Hematopoietic multipotent progenitor cell treated with erythropoietin and hydrocortisone succinate and interleukin-3 and kit ligand, for 4 days (in vitro differentiated cells): ENCODE data around the gene MUCL3.
A peak's percentile ranks its signal among the peaks of the same experiment; 100 is the strongest.
"Not testable (repeated sequence)": the region's sequence is repeated elsewhere in the genome, so short reads cannot be mapped to it uniquely, and the experiment has no call there.

Experiments used
- DNase-seq: peaks from one replicate; pipeline ENCODE4 v3.0.0-alpha.2; 2015

The MUCL3 gene

GRCh38 chr6:30987304-30987703 is 46.5 kb downstream of the MUCL3 start:
- no peak for DNase-seq

DNA sequence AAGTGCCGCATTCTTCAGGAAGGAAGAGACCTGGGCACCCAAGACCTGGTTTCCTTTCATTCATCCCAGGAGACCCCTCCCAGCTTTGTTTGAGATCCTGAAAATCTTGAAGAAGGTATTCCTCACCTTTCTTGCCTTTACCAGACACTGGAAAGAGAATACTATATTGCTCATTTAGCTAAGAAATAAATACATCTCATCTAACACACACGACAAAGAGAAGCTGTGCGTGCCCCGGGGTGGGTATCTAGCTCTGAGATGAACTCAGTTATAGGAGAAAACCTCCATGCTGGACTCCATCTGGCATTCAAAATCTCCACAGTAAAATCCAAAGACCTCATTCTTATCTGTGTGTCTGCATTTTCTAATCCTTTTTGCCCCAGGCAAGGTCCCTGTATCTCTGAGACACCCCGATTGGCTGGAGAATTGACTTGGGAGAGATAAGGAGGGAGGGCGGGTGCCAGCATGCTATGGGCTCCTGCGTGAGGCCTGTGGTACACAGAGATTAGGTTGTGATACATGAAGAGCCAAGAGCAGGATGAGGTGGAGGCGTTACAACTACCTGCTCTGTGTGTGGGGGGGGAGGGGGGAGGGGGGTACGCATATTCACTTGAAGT is 47.5 kb downstream of the MUCL3 start:
- DNase-seq = peak; percentile 86

DNA sequence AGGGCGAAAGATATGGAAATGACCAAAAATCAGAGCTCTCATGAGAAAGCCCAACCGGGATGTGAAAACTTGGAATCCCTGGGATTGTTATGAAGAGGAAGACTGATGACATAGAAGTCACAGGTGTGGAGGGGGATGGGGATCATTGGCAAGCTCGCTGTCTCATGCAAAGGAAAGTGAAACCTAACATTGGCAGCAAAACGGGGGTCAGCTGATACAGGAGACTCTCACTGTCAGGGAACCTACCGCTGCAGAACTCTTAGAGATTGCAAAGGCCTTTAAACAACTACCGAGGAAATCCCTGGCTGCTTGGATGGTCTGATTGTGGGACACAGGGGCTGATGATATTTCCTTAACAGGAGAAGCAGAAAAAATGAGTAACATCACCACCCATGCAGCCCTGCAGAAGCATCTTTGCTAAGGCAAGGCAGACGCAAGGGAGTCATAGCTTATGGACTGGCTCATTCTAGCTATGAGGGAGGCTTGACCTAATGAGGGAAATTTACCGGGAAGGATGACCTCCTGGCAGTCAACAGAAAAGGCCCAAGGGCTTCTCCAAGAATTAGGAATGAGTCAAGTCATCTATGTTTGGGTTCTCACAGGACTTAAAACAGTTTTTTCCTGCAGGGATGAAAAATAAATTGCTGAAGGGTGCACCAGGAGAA is 49.8 kb downstream of the MUCL3 start:
- DNase-seq = no peak

- no peak for DNase-seq
Measured at GRCh38 chr6:30991891-30992290, 51.1 kb downstream of the MUCL3 start.

GRCh38 chr6:30997301-30997700 is 56.5 kb downstream of the MUCL3 start:
- DNase-seq = peak; percentile 9

DNA sequence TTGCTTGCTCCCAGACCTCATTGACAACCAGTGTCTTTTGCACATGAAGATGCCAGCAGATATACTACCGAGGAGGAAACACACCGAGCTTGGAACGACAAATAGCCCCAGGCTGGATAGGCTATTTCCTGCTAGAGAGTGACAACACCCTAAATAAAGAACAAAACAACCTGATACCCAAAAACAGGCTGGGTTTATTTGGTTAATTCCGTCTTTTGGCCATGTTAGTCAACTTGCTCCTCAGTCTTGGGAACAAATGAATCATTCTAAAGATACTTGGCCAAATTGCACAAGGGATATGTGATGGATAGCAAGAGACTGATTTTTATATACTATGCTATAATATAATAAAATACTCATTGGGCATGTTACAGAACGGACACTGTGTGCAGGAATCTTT is 58.0 kb downstream of the MUCL3 start:
- DNase-seq = no peak

- DNase-seq = not testable (repeated sequence)
Measured at GRCh38 chr6:31000067-31000860, 59.5 kb downstream of the MUCL3 start.

DNA sequence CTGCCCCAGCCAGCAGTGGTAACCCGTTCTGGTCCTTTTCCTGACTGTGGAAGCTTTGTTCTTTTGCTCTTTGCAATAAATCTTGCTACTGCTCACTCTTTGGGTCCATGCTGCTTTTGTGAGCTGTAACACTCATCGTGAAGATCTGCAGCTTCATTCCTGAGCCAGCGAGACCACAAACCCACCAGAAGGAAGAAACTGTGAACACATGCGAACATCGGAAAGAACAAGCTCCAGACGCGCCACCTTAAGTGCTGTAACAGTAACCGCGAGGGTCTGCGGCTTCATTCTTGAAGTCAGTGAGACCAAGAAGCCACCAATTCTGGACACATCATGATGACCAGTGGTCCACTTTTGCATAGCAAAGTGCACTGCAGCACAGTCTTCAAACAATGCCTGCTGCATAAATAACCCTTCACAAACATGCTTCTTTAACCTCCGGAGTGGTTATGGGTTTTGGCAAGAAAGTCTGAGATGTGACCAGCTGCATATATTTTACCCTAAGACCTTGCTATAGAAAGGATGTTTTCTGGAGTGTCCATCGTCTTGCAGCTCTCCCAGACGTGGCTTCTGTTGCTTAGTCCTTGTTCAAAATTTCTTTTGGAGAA is 60.6 kb downstream of the MUCL3 start:
- DNase-seq = peak; percentile 8

DNA sequence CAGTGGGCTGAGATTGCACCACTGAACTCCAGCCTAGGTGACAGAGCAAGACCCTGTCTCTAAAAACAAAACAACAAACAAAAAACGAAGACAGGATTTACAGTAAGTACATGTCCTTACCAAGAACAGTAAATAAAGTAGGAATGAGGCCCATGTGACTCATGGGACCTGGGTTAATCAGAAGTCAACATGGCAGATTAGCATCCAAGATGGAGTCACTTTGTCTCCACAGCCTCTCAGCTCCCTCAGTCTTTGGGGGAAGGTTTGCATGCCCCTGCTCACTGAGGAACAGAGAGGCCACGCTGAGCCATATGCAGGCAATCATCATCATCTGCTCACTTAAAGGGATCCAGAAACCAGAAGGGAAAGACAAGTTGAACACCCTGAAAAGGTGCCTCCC is 61.7 kb downstream of the MUCL3 start:
- DNase-seq = no peak
